ENCODE data around the gene EVX2.

The EVX2 gene

GRCh38 chr2:176083796-176084261, at the start of gene EVX2:
Gene EVX2, minus strand, starts transcription at chr2:176083962. Its CDS starts 186 bp downstream, at chr2:176083776.
- DNase-seq (ENCODE audit: low spot score), result no peak

GRCh38 chr2:176133389-176133788, 49.6 kb upstream of the EVX2 start:
- no peak for DNase-seq (ENCODE audit: low spot score)

GRCh38 chr2:176132205-176133171, 48.7 kb upstream of the EVX2 start:
- DNase-seq (ENCODE audit: low spot score), result no peak

GRCh38 chr2:176131848-176132158, 48.0 kb upstream of the EVX2 start:
- no peak for DNase-seq (ENCODE audit: low spot score)

- DNase-seq (ENCODE audit: low spot score), result no peak
Observed at GRCh38 chr2:176130957-176131847, 47.4 kb upstream of the EVX2 start.

GRCh38 chr2:176130147-176130956, 46.6 kb upstream of the EVX2 start:
- DNase-seq (ENCODE audit: low spot score), result no peak

GRCh38 chr2:176129813-176130146, 46.0 kb upstream of the EVX2 start:
- DNase-seq (ENCODE audit: low spot score), result no peak

GRCh38 chr2:176128982-176129796, 45.4 kb upstream of the EVX2 start, which contains the start of gene HOXD8:
Gene HOXD8, plus strand, starts transcription at chr2:176129705. Its CDS starts 662 bp downstream, at chr2:176130367.
- no peak for DNase-seq (ENCODE audit: low spot score)

- DNase-seq (ENCODE audit: low spot score), result no peak
Observed at GRCh38 chr2:176128172-176128981, 44.6 kb upstream of the EVX2 start.

GRCh38 chr2:176127774-176128072, 44.0 kb upstream of the EVX2 start:
- DNase-seq (ENCODE audit: low spot score), result no peak

GRCh38 chr2:176126929-176127773, 43.4 kb upstream of the EVX2 start:
- peak; percentile 65 for DNase-seq (ENCODE audit: low spot score)

- DNase-seq (ENCODE audit: low spot score), result no peak
Observed at GRCh38 chr2:176125772-176126054, 42.0 kb upstream of the EVX2 start.

- DNase-seq (ENCODE audit: low spot score), result no peak
Observed at GRCh38 chr2:176124947-176125771, 41.4 kb upstream of the EVX2 start.

- no peak for DNase-seq (ENCODE audit: low spot score)
Observed at GRCh38 chr2:176124110-176124946, 40.6 kb upstream of the EVX2 start.

- no peak for DNase-seq (ENCODE audit: low spot score)
Observed at GRCh38 chr2:176123411-176124109, 39.8 kb upstream of the EVX2 start.

- no peak for DNase-seq (ENCODE audit: low spot score)
Observed at GRCh38 chr2:176122683-176123410, 39.1 kb upstream of the EVX2 start, which contains the start of gene HOXD9. Gene HOXD9, plus strand, starts transcription at chr2:176122719. Its CDS starts 50 bp downstream, at chr2:176122769.
